H1 (cell line): ENCODE measurements around the gene TMEM45A. TPM values are rescaled to one million over a fixed set of nuclear protein-coding genes. Genes with fewer than 3 reads are reported as not detected.

Source experiments
- ASH2L ChIP-seq: fragments of 200-600, 300-600 bp; sonication (generic); IDR thresholded peaks from one replicate; pipeline ENCODE4 v1.7.1; 2017; ENCODE audit warnings: low read length
- ATF2 ChIP-seq: IDR thresholded peaks from 2 replicates; pipeline ENCODE4 v1.6.1; 2012; ENCODE audit warnings: low read length, inconsistent platforms
- BACH1 ChIP-seq: IDR thresholded peaks from 2 replicates; pipeline ENCODE4 v1.6.1; 2012; ENCODE audit warnings: low read length, improper control_type of control experiment
- BCL11A ChIP-seq, 2 experiments: IDR thresholded peaks; one replicate each; pipeline ENCODE4 v1.6.1; 2011; ENCODE audit warnings: low read depth in 2 of 2, low read length in 2 of 2, mild to moderate bottlenecking in 2 of 2
- CHD1 ChIP-seq: IDR thresholded peaks from 2 replicates; pipeline ENCODE4 v1.6.1; 2012; ENCODE audit warnings: low read depth, low read length, improper control_type of control experiment
- EGR1 ChIP-seq: IDR thresholded peaks from 2 replicates; pipeline ENCODE4 v1.6.1; 2011; ENCODE audit warnings: low read depth, low read length, borderline replicate concordance
- EP300 ChIP-seq, 2 experiments: IDR thresholded peaks; 1 replicate in 1 of 2; 2 replicates in 1 of 2; pipeline ENCODE4 v1.6.1; 2011 to 2012; ENCODE audit warnings: low read depth in 2 of 2, low read length in 2 of 2, mild to moderate bottlenecking in 2 of 2, borderline replicate concordance in 1 of 2, inconsistent platforms in 1 of 2, moderate library complexity in 1 of 2
- EZH2 ChIP-seq: fragments of 200-600 bp; sonication (generic); IDR thresholded peaks from 2 replicates; pipeline ENCODE4 v1.7.1; 2012; ENCODE audit warnings: low read depth, mild to moderate bottlenecking, moderate library complexity, low read length, inconsistent platforms; ENCODE audit not compliant: severe bottlenecking
- GABPA ChIP-seq: IDR thresholded peaks from 2 replicates; pipeline ENCODE4 v1.6.1; 2011; ENCODE audit warnings: mild to moderate bottlenecking, low read length, moderate library complexity, borderline replicate concordance; ENCODE audit not compliant: insufficient read depth
- HDAC6 ChIP-seq: IDR thresholded peaks from one replicate; pipeline ENCODE4 v1.7.1; 2012; ENCODE audit warnings: low read depth, mild to moderate bottlenecking, inconsistent platforms, low read length, moderate library complexity
- KDM5A ChIP-seq: fragments of 200-600 bp; IDR thresholded peaks from 2 replicates; pipeline ENCODE4 v1.7.1; 2012; ENCODE audit warnings: mild to moderate bottlenecking, low read length, inconsistent platforms, mixed read lengths
- NANOG ChIP-seq: IDR thresholded peaks from 2 replicates; pipeline ENCODE4 v1.6.1; 2011; ENCODE audit warnings: low read length, low read depth, mild to moderate bottlenecking, inconsistent platforms; ENCODE audit not compliant: insufficient read depth, poor library complexity, severe bottlenecking
- RBBP5 ChIP-seq: IDR thresholded peaks from 2 replicates; pipeline ENCODE4 v1.7.1; 2012; ENCODE audit warnings: low read depth, mild to moderate bottlenecking, inconsistent platforms, low read length, moderate library complexity, borderline replicate concordance
- RFX5 ChIP-seq: IDR thresholded peaks from 2 replicates; pipeline ENCODE4 v1.6.1; 2011; ENCODE audit warnings: low read depth, low read length, improper control_type of control experiment, borderline replicate concordance
- SP1 ChIP-seq: IDR thresholded peaks from 2 replicates; pipeline ENCODE4 v1.6.1; 2011; ENCODE audit warnings: low read depth, low read length
- TAF1 ChIP-seq: IDR thresholded peaks from 2 replicates; pipeline ENCODE4 v1.6.1; 2011; ENCODE audit warnings: mild to moderate bottlenecking, low read depth, low read length
- TAF7 ChIP-seq: optimal IDR thresholded peaks from 2 replicates; pipeline ENCODE3; 2011; ENCODE audit warnings: low read depth, mild to moderate bottlenecking, inconsistent platforms, low read length, moderate library complexity, borderline replicate concordance
- TBP ChIP-seq: IDR thresholded peaks from 2 replicates; pipeline ENCODE4 v1.6.1; 2011; ENCODE audit warnings: low read depth, low read length, improper control_type of control experiment
- TEAD4 ChIP-seq: IDR thresholded peaks from 2 replicates; pipeline ENCODE4 v1.6.1; 2012; ENCODE audit warnings: low read depth, low read length, inconsistent platforms, mixed read lengths
- ZNF274 ChIP-seq: IDR thresholded peaks from 2 replicates; pipeline ENCODE4 v1.7.0; 2012; ENCODE audit warnings: low read length, borderline replicate concordance; ENCODE audit errors: extremely low read depth
- polyA plus RNA-seq, 7 experiments: library from polyadenylated mRNA; depleted of rRNA in 3 of 7; stranded (reverse) in 5 of 7; unstranded in 2 of 7; fragments of >200 nt in 5 of 7; fragments of 200-250 nt in 2 of 7; gene quantifications; 1 replicate in 5 of 7; 2 replicates in 1 of 7; 4 replicates in 1 of 7; pipeline versions ENCODE4 v1.2.1 to v1.2.3, GENCODE V29; 2011 to 2013; ENCODE audit warnings: missing spikeins in 2 of 7, mixed read lengths in 2 of 7
- total RNA-seq: library from RNA; stranded (reverse); fragmentation: NEBNext Ultra II Directional; extraction: Animal tissue kit (Norgen Biotek cat#: 25700); gene quantifications from 2 replicates; pipeline ENCODE4 v1.2.1, GENCODE V29; 2021
- TF ChIP-seq, protein P1 (sequence below): IDR thresholded peaks from 2 replicates; pipeline ENCODE4 v1.6.1; 2011; ENCODE audit warnings: low read length, improper control_type of control experiment

Gene TMEM45A
- total and polyA plus RNA-seq, 2 of the 8 experiments (the other 6 are each of a cell fraction or from before 2014, with no cell fraction given), result 12.9 to 14.2 TPM

DNA sequence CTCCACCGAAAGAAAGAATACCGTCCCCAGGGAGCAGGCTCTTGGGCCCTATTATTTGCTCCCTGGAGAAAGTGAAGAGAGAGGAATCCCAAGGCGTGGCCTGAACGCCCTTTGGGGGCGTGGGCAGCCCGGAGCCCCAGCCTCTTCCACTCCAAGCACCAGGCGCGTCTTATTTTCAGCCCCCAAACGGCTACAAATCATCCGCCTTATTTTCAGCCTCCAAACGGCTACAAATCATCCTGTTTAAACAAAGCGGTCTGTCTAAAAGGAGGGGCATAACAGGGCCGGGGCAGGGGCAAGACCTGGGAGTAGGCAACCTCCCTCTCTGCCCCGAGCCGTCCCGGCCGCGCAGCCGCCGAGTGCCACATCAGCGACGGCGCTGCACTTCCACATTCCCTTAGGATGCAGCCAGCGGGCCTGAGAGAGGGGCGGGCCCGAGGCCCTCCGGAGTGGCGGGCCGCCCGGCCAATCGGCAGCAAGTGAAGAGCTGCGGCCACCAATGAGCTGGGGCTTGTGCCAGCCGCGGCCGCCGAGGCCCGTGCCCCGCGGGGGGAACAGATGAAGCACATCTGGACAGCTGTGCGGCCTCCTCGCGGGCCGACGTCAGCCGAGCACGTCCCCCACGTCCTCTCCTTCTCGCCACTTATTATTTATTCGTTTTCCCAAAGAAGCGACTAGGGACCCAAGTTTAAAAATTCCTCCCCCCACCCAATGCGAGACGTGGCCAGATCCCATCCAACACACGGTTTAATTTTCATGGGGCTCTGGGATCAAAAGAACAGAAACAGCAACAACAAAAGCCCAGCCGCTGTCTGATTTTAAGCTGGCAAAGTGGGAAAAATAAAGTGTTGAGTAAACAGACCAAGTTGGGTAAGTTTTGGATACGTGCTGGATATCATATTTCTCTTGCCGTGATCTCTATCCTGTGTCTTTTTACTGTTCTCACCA, at the start of gene TMEM45A (continued):
- TF ChIP-seq GABPA (no peak), RBBP5 (peak; percentile 71), BACH1 (peak; percentile 44), TAF7 (peak; percentile 14), BCL11A (IDR thresholded peaks at IDR 0.05; ENCODE audit: low read depth in 2 of 2, low read length in 2 of 2) (no peak), EZH2 (no peak), HDAC6 (no peak), ASH2L (peak; percentile 96), ATF2 (no peak), KDM5A (no peak), ZNF274 (no peak), TEAD4 (peak; percentile 52), TBP (peak; percentile 78), NANOG (no peak), TAF1 (peak; percentile 86), RFX5 (no peak), EP300 (IDR thresholded peaks at IDR 0.05; ENCODE audit: borderline replicate concordance in 1 of 2, low read depth in 2 of 2, low read length in 2 of 2) (no peak), CHD1 (no peak), SP1 (peak; percentile 98), EGR1 (no peak)
- TF ChIP-seq, protein P1, sequence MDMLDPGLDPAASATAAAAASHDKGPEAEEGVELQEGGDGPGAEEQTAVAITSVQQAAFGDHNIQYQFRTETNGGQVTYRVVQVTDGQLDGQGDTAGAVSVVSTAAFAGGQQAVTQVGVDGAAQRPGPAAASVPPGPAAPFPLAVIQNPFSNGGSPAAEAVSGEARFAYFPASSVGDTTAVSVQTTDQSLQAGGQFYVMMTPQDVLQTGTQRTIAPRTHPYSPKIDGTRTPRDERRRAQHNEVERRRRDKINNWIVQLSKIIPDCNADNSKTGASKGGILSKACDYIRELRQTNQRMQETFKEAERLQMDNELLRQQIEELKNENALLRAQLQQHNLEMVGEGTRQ, result no peak
